DOHH2 (cell line): Measurements from ENCODE around the gene TSPAN14.

Experiments used
- H3F3A ChIP-seq: fragments of 200-600 bp; sonication (generic), shearing (Covaris generic); 2 replicates; pipeline ENCODE4 v1.6.0; 2016; ENCODE audit warnings: antibody characterized with exemption, mild to moderate bottlenecking; ENCODE audit not compliant: control insufficient read depth, insufficient read depth
- H3K27ac ChIP-seq: fragments of 200-600 bp; sonication (generic); 2 replicates; pipeline ENCODE4 v1.5.1; 2014; ENCODE audit warnings: low read depth, mild to moderate bottlenecking, low read length, moderate library complexity
- H3K27me3 ChIP-seq: fragments of 200-600 bp; sonication (generic); 2 replicates; pipeline ENCODE4 v1.6.1; 2014; ENCODE audit warnings: mild to moderate bottlenecking, low read length, mixed read lengths; ENCODE audit not compliant: control insufficient read depth
- H3K36me3 ChIP-seq: fragments of 200-600 bp; sonication (generic); 2 replicates; pipeline ENCODE4 v1.6.1; 2014; ENCODE audit warnings: mild to moderate bottlenecking, low read length, moderate library complexity, mixed read lengths; ENCODE audit not compliant: control insufficient read depth
- H3K4me1 ChIP-seq: fragments of 200-600 bp; sonication (generic); 2 replicates; pipeline ENCODE4 v1.6.1; 2014; ENCODE audit warnings: mild to moderate bottlenecking, low read length, mixed read lengths; ENCODE audit not compliant: control insufficient read depth
- H3K4me2 ChIP-seq: fragments of 200-600 bp; sonication (generic); 2 replicates; pipeline ENCODE4 v1.6.0; 2014; ENCODE audit warnings: mild to moderate bottlenecking, low read length, moderate library complexity
- H3K4me3 ChIP-seq: fragments of 200-600 bp; sonication (generic); 2 replicates; pipeline ENCODE4 v1.5.1; 2014; ENCODE audit warnings: mild to moderate bottlenecking, low read length, mixed read lengths
- H3K79me2 ChIP-seq: fragments of 200-600 bp; sonication (generic); 2 replicates; pipeline ENCODE4 v1.6.1; 2014; ENCODE audit warnings: mild to moderate bottlenecking, low read length, mixed read lengths; ENCODE audit not compliant: control insufficient read depth
- H3K9me2 ChIP-seq: fragments of 200-600 bp; sonication (generic); replicated peaks from 2 replicates; pipeline ENCODE4 v1.6.1; 2014; ENCODE audit warnings: mild to moderate bottlenecking, low read length, mixed read lengths; ENCODE audit not compliant: control insufficient read depth
- H3K9me3 ChIP-seq: fragments of 200-600 bp; sonication (generic); 2 replicates; pipeline ENCODE4 v1.6.1; 2014; ENCODE audit warnings: antibody characterized with exemption, low read length, mixed read lengths; ENCODE audit not compliant: control insufficient read depth, insufficient read depth
- H4K20me1 ChIP-seq: fragments of 200-600 bp; sonication (generic); 2 replicates; pipeline ENCODE4 v1.6.0; 2014; ENCODE audit warnings: low read depth, mild to moderate bottlenecking, antibody characterized with exemption, low read length, moderate library complexity; ENCODE audit not compliant: control insufficient read depth, insufficient read depth
- EZH2phosphoT487 ChIP-seq: fragments of 200-600 bp; sonication (generic); IDR thresholded peaks from 2 replicates; pipeline ENCODE4 v1.6.1; 2017; ENCODE audit warnings: borderline replicate concordance, mild to moderate bottlenecking, antibody characterized with exemption, low read length, moderate library complexity, mixed read lengths
- TF ChIP-seq, protein P1 (sequence below): fragments of 200-600 bp; sonication (generic); IDR thresholded peaks from one replicate; pipeline ENCODE4 v1.5.1; 2014; ENCODE audit warnings: antibody characterized with exemption, mild to moderate bottlenecking, low read depth, low read length; ENCODE audit not compliant: poor library complexity, severe bottlenecking

Gene TSPAN14

GRCh38 chr10:80519936-80520650, 66.0 kb downstream of the TSPAN14 start:
- TF ChIP-seq EZH2phosphoT487: no peak
- TF ChIP-seq, protein P1, sequence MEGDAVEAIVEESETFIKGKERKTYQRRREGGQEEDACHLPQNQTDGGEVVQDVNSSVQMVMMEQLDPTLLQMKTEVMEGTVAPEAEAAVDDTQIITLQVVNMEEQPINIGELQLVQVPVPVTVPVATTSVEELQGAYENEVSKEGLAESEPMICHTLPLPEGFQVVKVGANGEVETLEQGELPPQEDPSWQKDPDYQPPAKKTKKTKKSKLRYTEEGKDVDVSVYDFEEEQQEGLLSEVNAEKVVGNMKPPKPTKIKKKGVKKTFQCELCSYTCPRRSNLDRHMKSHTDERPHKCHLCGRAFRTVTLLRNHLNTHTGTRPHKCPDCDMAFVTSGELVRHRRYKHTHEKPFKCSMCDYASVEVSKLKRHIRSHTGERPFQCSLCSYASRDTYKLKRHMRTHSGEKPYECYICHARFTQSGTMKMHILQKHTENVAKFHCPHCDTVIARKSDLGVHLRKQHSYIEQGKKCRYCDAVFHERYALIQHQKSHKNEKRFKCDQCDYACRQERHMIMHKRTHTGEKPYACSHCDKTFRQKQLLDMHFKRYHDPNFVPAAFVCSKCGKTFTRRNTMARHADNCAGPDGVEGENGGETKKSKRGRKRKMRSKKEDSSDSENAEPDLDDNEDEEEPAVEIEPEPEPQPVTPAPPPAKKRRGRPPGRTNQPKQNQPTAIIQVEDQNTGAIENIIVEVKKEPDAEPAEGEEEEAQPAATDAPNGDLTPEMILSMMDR: no peak
- H3K36me3 ChIP-seq: peaks cover 4% of the 10 kb centered on the region; the same call in 1 of the 2 replicates

DNA sequence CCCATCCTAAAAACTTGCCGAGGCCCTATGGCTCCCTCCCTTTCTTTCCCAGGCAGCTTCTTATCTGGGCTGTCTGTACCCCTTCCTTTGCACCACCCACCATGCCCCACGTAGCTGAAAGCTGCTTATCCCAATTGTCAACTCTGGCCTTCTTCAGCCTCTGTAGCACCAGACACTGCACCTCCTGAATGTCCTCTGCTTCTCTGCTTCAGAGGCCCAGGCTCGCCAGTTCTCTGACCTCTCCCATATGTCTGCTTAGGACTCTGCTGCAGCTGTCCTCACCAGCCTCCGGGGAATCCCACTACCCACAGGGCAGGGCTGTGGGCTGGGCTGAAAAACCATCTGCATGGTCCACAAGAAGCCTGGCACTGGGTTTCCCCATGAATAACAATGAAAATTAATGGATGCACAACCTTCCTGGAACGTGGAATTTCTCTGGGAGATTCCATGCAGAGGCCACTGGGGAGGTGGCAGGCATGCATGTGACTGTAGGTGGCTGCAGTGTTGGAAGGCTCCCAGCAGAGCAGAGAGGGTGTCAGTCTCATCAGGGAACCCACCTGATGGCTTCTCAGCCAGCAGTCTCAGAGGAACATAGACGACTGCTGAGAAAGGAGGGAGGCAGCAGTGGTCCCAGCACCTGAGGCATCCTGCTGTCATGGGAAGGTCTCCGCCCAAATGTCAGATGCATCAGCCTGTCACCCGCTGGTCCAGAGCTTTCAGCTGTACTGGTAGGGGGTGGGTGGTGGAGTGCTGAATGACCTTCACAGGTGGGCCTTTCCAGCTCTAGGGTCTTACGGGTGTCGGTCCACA, 66.8 kb downstream of the TSPAN14 start:
- Histone ChIP-seq H4K20me1 (no peaks in the 10 kb centered on the region; the same call in 1 of the 2 replicates), H3K27ac (no peak overlapping the region), H3K79me2 (no peaks in the 10 kb centered on the region), H3K36me3 (peaks cover 4% of the 10 kb centered on the region; the same call in 1 of the 2 replicates), H3K27me3 (no peaks in the 10 kb centered on the region), H3K9me3 (no peaks in the 10 kb centered on the region), H3K4me3 (no peak overlapping the region), H3K9me2 (no peaks in the 10 kb centered on the region), H3K4me1 (peaks cover 13% of the 10 kb centered on the region), H3F3A (no peaks in the 10 kb centered on the region), H3K4me2 (no peak overlapping the region)
- TF ChIP-seq, protein P1: no peak
- TF ChIP-seq EZH2phosphoT487: no peak

More at GRCh38 chr10:80519936-80520650, 66.0 kb downstream of the TSPAN14 start:
- H3K27me3 ChIP-seq: no peaks in the 10 kb centered on the region
- H4K20me1 ChIP-seq: no peaks in the 10 kb centered on the region; the same call in 1 of the 2 replicates
- H3K9me2 ChIP-seq: no peaks in the 10 kb centered on the region
- H3K4me2 ChIP-seq: no peak overlapping the region
- H3K27ac ChIP-seq: no peak overlapping the region
- no peak overlapping the region for H3K4me3 ChIP-seq
- H3K4me1 ChIP-seq: peaks cover 13% of the 10 kb centered on the region
- H3K9me3 ChIP-seq: no peaks in the 10 kb centered on the region
- no peaks in the 10 kb centered on the region for H3K79me2 ChIP-seq
- no peaks in the 10 kb centered on the region for H3F3A ChIP-seq

DNA sequence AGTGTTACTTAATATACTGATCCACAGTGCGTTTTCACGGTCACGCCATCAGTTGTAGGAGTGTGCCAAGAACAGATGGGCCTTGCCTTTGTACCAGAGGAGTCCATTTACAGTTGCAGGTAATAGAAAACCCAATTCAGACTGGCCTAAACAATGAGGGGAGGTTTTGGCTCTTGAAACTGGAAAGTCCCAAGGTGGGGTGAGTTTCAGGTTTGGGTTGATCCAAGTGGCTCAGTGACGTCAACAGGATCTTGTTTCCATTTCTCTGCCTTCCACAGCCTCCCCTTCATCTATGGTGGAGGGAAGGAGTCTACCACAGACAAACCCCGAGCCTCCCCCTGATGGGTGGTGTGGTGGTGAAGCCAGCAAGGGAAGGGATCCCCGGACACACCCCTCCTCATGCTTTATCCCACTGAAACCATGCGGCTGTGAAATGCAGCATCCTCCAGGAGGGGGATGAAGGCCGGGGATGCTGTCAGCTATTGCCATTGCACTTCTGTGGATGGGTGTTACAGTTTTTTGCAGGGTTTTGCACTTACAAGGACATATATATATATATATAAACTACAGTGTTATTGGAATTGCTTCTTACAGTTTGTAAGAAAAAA, 68.8 kb downstream of the TSPAN14 start:
- no peaks in the 10 kb centered on the region for H3K9me2 ChIP-seq
- H3K4me1 ChIP-seq: peaks cover 15% of the 10 kb centered on the region
- H4K20me1 ChIP-seq: no peaks in the 10 kb centered on the region; the same call in 1 of the 2 replicates
- no peaks in the 10 kb centered on the region for H3K9me3 ChIP-seq
- no peak overlapping the region for H3K4me2 ChIP-seq
- H3F3A ChIP-seq: no peaks in the 10 kb centered on the region
- H3K27ac ChIP-seq: no peak overlapping the region
- H3K27me3 ChIP-seq: no peaks in the 10 kb centered on the region
- TF ChIP-seq, protein P1: no peak
- TF ChIP-seq EZH2phosphoT487: no peak
- no peaks in the 10 kb centered on the region for H3K79me2 ChIP-seq
- H3K36me3 ChIP-seq: peaks cover 4% of the 10 kb centered on the region; the same call in 1 of the 2 replicates
- no peak overlapping the region for H3K4me3 ChIP-seq
